Naive thymus-derived CD4-positive, alpha-beta T cell (primary cell): Measurements from ENCODE around the gene ZFAND3. TPM values are rescaled to one million over a fixed set of nuclear protein-coding genes. Genes with fewer than 3 reads are reported as not detected.

Experiments
- ATAC-seq: fragments of 150-1000 bp; cut with Tn5 transposase; 2 replicates; pipeline ENCODE4 v1.10.0; 2021; ENCODE audit warnings: mild to moderate bottlenecking, moderate library complexity
- CTCF ChIA-PET: fragments of 350-600 bp; sonication (Branson Sonifier 250); formaldehyde crosslinking; loops from one replicate; lab custom pipeline; 2021; ENCODE audit warnings: antibody characterized with exemption; lab: Charles Lee
- POLR2A ChIA-PET: fragments of 350-600 bp; sonication (Branson Sonifier 250); formaldehyde crosslinking; loops from one replicate; lab custom pipeline; 2021; ENCODE audit warnings: antibody characterized with exemption, inconsistent platforms; lab: Charles Lee
- DNase-seq, 9 donors: peaks; one replicate each; pipeline versions ENCODE4 v3.0.0 to v3.0.0-alpha.2; 2020 to 2022; ENCODE audit warnings: mixed read lengths in 1 of 9
- H3K27ac ChIP-seq: one replicate; pipeline ENCODE4 v1.7.0; 2013; ENCODE audit warnings: mild to moderate bottlenecking, low read depth, low read length, moderate library complexity
- H3K27me3 ChIP-seq, 2 donors: one replicate each; pipeline ENCODE4 v1.7.0; 2013; ENCODE audit warnings: low read length in 2 of 2, mild to moderate bottlenecking in 2 of 2, moderate library complexity in 2 of 2; ENCODE audit not compliant: control insufficient read depth in 2 of 2, insufficient read depth in 2 of 2
- H3K36me3 ChIP-seq, 3 experiments: 1 replicate in 2 of 3; 2 replicates in 1 of 3; pipeline ENCODE4 v1.7.0; 2013; ENCODE audit warnings: low read length in 3 of 3, mild to moderate bottlenecking in 3 of 3, moderate library complexity in 1 of 3; ENCODE audit not compliant: insufficient read depth in 3 of 3, control insufficient read depth in 2 of 3
- H3K4me1 ChIP-seq, 2 donors: one replicate each; pipeline ENCODE4 v1.7.0; 2013; ENCODE audit warnings: low read length in 2 of 2, mild to moderate bottlenecking in 2 of 2, moderate library complexity in 1 of 2; ENCODE audit not compliant: control insufficient read depth in 2 of 2, insufficient read depth in 2 of 2
- H3K4me3 ChIP-seq: 2 replicates; pipeline ENCODE4 v1.7.0; 2013; ENCODE audit warnings: mild to moderate bottlenecking, low read length
- H3K9me3 ChIP-seq, 3 experiments: 1 replicate in 2 of 3; 2 replicates in 1 of 3; pipeline ENCODE4 v1.7.0; 2013; ENCODE audit warnings: low read length in 3 of 3; ENCODE audit not compliant: control insufficient read depth in 2 of 3
- H3K27ac Mint-ChIP-seq, 9 donors: one replicate each; pipeline ENCODE4 v1.8.0; 2020 to 2022; ENCODE audit warnings: mixed read lengths in 9 of 9, mild to moderate bottlenecking in 8 of 9, moderate library complexity in 5 of 9, inconsistent platforms in 2 of 9
- H3K27me3 Mint-ChIP-seq, 5 donors: one replicate each; pipeline ENCODE4 v1.8.0; 2021 to 2022; ENCODE audit warnings: mixed read lengths in 5 of 5, mild to moderate bottlenecking in 1 of 5
- H3K36me3 Mint-ChIP-seq, 5 donors: one replicate each; pipeline ENCODE4 v1.8.0; 2020 to 2022; ENCODE audit warnings: mixed read lengths in 5 of 5, mild to moderate bottlenecking in 3 of 5, inconsistent platforms in 1 of 5
- H3K4me1 Mint-ChIP-seq, 7 donors: one replicate each; pipeline ENCODE4 v1.8.0; 2020 to 2022; ENCODE audit warnings: mixed read lengths in 7 of 7, mild to moderate bottlenecking in 3 of 7, inconsistent platforms in 1 of 7
- H3K4me3 Mint-ChIP-seq, 10 donors: one replicate each; pipeline ENCODE4 v1.8.0; 2020 to 2022; ENCODE audit warnings: mild to moderate bottlenecking in 10 of 10, mixed read lengths in 10 of 10, moderate library complexity in 6 of 10, inconsistent platforms in 2 of 10
- H3K9me3 Mint-ChIP-seq, 11 donors: one replicate each; pipeline ENCODE4 v1.8.0; 2020 to 2022; ENCODE audit warnings: mixed read lengths in 11 of 11, mild to moderate bottlenecking in 4 of 11, inconsistent platforms in 1 of 11, moderate library complexity in 1 of 11
- intact Hi-C, 2 donors: fragments of 100-400 bp; cut with micrococcal nuclease; formaldehyde crosslinking; loops; one replicate each; pipeline ENCODE4 v1.15.1; 2023
- polyA plus RNA-seq, 2 donors: library from polyadenylated mRNA; unstranded; fragments of 300-500 nt; fragmentation: Illumina TruSeq; gene quantifications; one replicate each; pipeline ENCODE4 v1.2.3, GENCODE V29; 2021
- total RNA-seq, 6 experiments: library from RNA in 5 of 6; stranded (reverse) in 5 of 6; gene quantifications; 1 replicate in 5 of 6; 2 replicates in 1 of 6; pipeline ENCODE4 v1.2.3 and lab custom pipeline; 2021 to 2026

The ZFAND3 gene
- total and polyA plus RNA-seq, 7 experiments from 2014 or later = 3.5 to 55.0 (median 37.1) TPM

GRCh38 chr6:38088010-38088409 lies 268.5 kb downstream of the ZFAND3 start:
- no peaks in the 10 kb centered on the region for H3K27me3 Mint-ChIP-seq
- no peak overlapping the region for H3K27ac ChIP-seq
- H3K9me3 ChIP-seq = no peaks in the 10 kb centered on the region
- no peaks in the 10 kb centered on the region for H3K27me3 ChIP-seq
- H3K4me3 ChIP-seq = no peak overlapping the region
- H3K9me3 Mint-ChIP-seq = no peaks in the 10 kb centered on the region
- ATAC-seq (no peak), DNase-seq (no peak)
- peaks cover 0 to 6% (median 0%) of the 10 kb centered on the region in 3 experiments for H3K36me3 ChIP-seq
- POLR2A ChIA-PET = no interaction called here
- intact Hi-C loops = no loop called here
- no peaks in the 10 kb centered on the region for H3K4me1 ChIP-seq
- H3K4me3 Mint-ChIP-seq = no peak overlapping the region
- H3K27ac Mint-ChIP-seq = peak overlapping the region in 1 of 9 donors; percentile 32
- H3K4me1 Mint-ChIP-seq = peaks cover 0 to 38% (median 14%) of the 10 kb centered on the region in 7 donors
- CTCF ChIA-PET = no interaction called here
- peaks cover 14 to 56% (median 25%) of the 10 kb centered on the region in 5 donors for H3K36me3 Mint-ChIP-seq

GRCh38 chr6:38088829-38089228 lies 269.3 kb downstream of the ZFAND3 start:
- DNase-seq (no peak), ATAC-seq (no peak)
- no peaks in the 10 kb centered on the region for H3K4me1 ChIP-seq
- no peak overlapping the region for H3K27ac Mint-ChIP-seq
- H3K4me3 Mint-ChIP-seq = no peak overlapping the region
- intact Hi-C loops = no loop called here
- no peaks in the 10 kb centered on the region for H3K9me3 ChIP-seq
- H3K27me3 Mint-ChIP-seq = no peaks in the 10 kb centered on the region
- ChIA-PET CTCF (no interaction called here), POLR2A (no interaction called here)
- H3K4me1 Mint-ChIP-seq = peaks cover 0 to 38% (median 14%) of the 10 kb centered on the region in 7 donors
- H3K9me3 Mint-ChIP-seq = no peaks in the 10 kb centered on the region
- no peak overlapping the region for H3K27ac ChIP-seq
- no peaks in the 10 kb centered on the region for H3K27me3 ChIP-seq
- no peak overlapping the region for H3K4me3 ChIP-seq
- H3K36me3 ChIP-seq = peaks cover 0 to 6% (median 0%) of the 10 kb centered on the region in 3 experiments
- H3K36me3 Mint-ChIP-seq = peaks cover 14 to 50% (median 21%) of the 10 kb centered on the region in 5 donors

- peaks cover 5 to 33% (median 9%) of the 10 kb centered on the region in 5 donors for H3K36me3 Mint-ChIP-seq
- intact Hi-C loops = no loop called here
- no peaks in the 10 kb centered on the region for H3K9me3 Mint-ChIP-seq
- Histone ChIP-seq H3K36me3 (no peaks in the 10 kb centered on the region), H3K9me3 (no peaks in the 10 kb centered on the region), H3K27me3 (no peaks in the 10 kb centered on the region), H3K27ac (no peak overlapping the region), H3K4me1 (no peaks in the 10 kb centered on the region), H3K4me3 (no peak overlapping the region)
- no peak overlapping the region for H3K4me3 Mint-ChIP-seq
- H3K4me1 Mint-ChIP-seq = peaks cover 0 to 37% (median 20%) of the 10 kb centered on the region in 7 donors
- ATAC-seq = no peak
- ChIA-PET POLR2A (interaction anchor here (0.7 kb wide), 1 partner anchor 189 kb away, joined by 3 read pairs; no protein-coding TSS in a partner anchor), CTCF (no interaction called here)
- no peak for DNase-seq
- no peak overlapping the region for H3K27ac Mint-ChIP-seq
- H3K27me3 Mint-ChIP-seq = no peaks in the 10 kb centered on the region
These were observed 272.1 kb downstream of the ZFAND3 start for GRCh38 chr6:38091613-38092012.

GRCh38 chr6:38092465-38092864 lies 272.9 kb downstream of the ZFAND3 start:
- Histone ChIP-seq H3K4me1 (no peaks in the 10 kb centered on the region), H3K4me3 (no peak overlapping the region), H3K9me3 (no peaks in the 10 kb centered on the region), H3K27ac (no peak overlapping the region), H3K36me3 (no peaks in the 10 kb centered on the region), H3K27me3 (no peaks in the 10 kb centered on the region)
- no peaks in the 10 kb centered on the region for H3K9me3 Mint-ChIP-seq
- no peak overlapping the region for H3K4me3 Mint-ChIP-seq
- H3K4me1 Mint-ChIP-seq = peaks cover under 1 to 33% (median 22%) of the 10 kb centered on the region in 7 donors
- H3K27ac Mint-ChIP-seq = no peak overlapping the region
- peaks cover 0 to 30% (median 4%) of the 10 kb centered on the region in 5 donors for H3K36me3 Mint-ChIP-seq
- ATAC-seq (no peak), DNase-seq (no peak)
- no peaks in the 10 kb centered on the region for H3K27me3 Mint-ChIP-seq
- POLR2A ChIA-PET = interaction anchor here (0.7 kb wide), 1 partner anchor 189 kb away, joined by 3 read pairs; no protein-coding TSS in a partner anchor
- CTCF ChIA-PET = interaction anchor here (0.5 kb wide), 1 partner anchor 325 kb away, joined by 4 read pairs; no protein-coding TSS in a partner anchor
- intact Hi-C loops = no loop called here

GRCh38 chr6:38092964-38093363 lies 273.4 kb downstream of the ZFAND3 start:
- peaks cover 2 to 31% (median 22%) of the 10 kb centered on the region in 7 donors for H3K4me1 Mint-ChIP-seq
- peaks cover 0 to 29% (median 5%) of the 10 kb centered on the region in 5 donors for H3K36me3 Mint-ChIP-seq
- ATAC-seq (no peak), DNase-seq (no peak)
- no peaks in the 10 kb centered on the region for H3K27me3 Mint-ChIP-seq
- intact Hi-C loops = no loop called here
- H3K4me3 ChIP-seq = no peak overlapping the region
- no peaks in the 10 kb centered on the region for H3K9me3 Mint-ChIP-seq
- POLR2A ChIA-PET = no interaction called here
- H3K4me1 ChIP-seq = no peaks in the 10 kb centered on the region
- H3K4me3 Mint-ChIP-seq = no peak overlapping the region
- H3K27ac Mint-ChIP-seq = no peak overlapping the region
- CTCF ChIA-PET = no interaction called here
- H3K9me3 ChIP-seq = no peaks in the 10 kb centered on the region
- no peak overlapping the region for H3K27ac ChIP-seq
- no peaks in the 10 kb centered on the region for H3K27me3 ChIP-seq
- H3K36me3 ChIP-seq = no peaks in the 10 kb centered on the region

- Histone ChIP-seq H3K36me3 (no peaks in the 10 kb centered on the region), H3K27ac (no peak overlapping the region), H3K4me1 (no peaks in the 10 kb centered on the region), H3K4me3 (no peak overlapping the region), H3K9me3 (no peaks in the 10 kb centered on the region), H3K27me3 (no peaks in the 10 kb centered on the region)
- POLR2A ChIA-PET = no interaction called here
- no peaks in the 10 kb centered on the region for H3K27me3 Mint-ChIP-seq
- no peaks in the 10 kb centered on the region for H3K9me3 Mint-ChIP-seq
- H3K27ac Mint-ChIP-seq = no peak overlapping the region
- peaks cover 0 to 26% (median 4%) of the 10 kb centered on the region in 5 donors for H3K36me3 Mint-ChIP-seq
- ATAC-seq (no peak), DNase-seq (no peak)
- intact Hi-C loops = no loop called here
- CTCF ChIA-PET = no interaction called here
- H3K4me3 Mint-ChIP-seq = no peak overlapping the region
- H3K4me1 Mint-ChIP-seq = peaks cover 2 to 24% (median 20%) of the 10 kb centered on the region in 7 donors
These were observed 275.5 kb downstream of the ZFAND3 start for GRCh38 chr6:38095054-38095453.

GRCh38 chr6:38099221-38099620 lies 279.7 kb downstream of the ZFAND3 start:
- no peaks in the 10 kb centered on the region for H3K27me3 ChIP-seq
- no peak for ATAC-seq
- no peak overlapping the region for H3K27ac ChIP-seq
- H3K36me3 Mint-ChIP-seq = peaks cover 0 to 32% (median 15%) of the 10 kb centered on the region in 5 donors
- H3K9me3 Mint-ChIP-seq = peaks cover 0 to 1% (median 0%) of the 10 kb centered on the region in 11 donors
- no peaks in the 10 kb centered on the region for H3K27me3 Mint-ChIP-seq
- H3K4me1 ChIP-seq = no peaks in the 10 kb centered on the region
- H3K27ac Mint-ChIP-seq = no peak overlapping the region
- peaks cover 4 to 28% (median 23%) of the 10 kb centered on the region in 7 donors for H3K4me1 Mint-ChIP-seq
- CTCF ChIA-PET = no interaction called here
- no peaks in the 10 kb centered on the region for H3K9me3 ChIP-seq
- POLR2A ChIA-PET = interaction anchor here (0.6 kb wide), 1 partner anchor 13 kb away, joined by 3 read pairs; no protein-coding TSS in a partner anchor
- H3K4me3 ChIP-seq = no peak overlapping the region
- no peak overlapping the region for H3K4me3 Mint-ChIP-seq
- DNase-seq = no peak
- intact Hi-C loops = no loop called here
- no peaks in the 10 kb centered on the region for H3K36me3 ChIP-seq
